Cardiac fibroblast (primary cell): ENCODE results near the gene COL24A1.

Source experiments
- DNase-seq, 2 donors: peaks; one replicate each; pipeline versions ENCODE4 v3.0.0 to v3.0.0-alpha.2; 2010; ENCODE audit warnings: low read depth in 2 of 2
- H3K4me3 ChIP-seq, 2 donors: replicated peaks in 1 of 2; 1 replicate in 1 of 2; 2 replicates in 1 of 2; pipeline ENCODE4 v1.5.1; 2011; ENCODE audit warnings: low read depth in 2 of 2, low read length in 2 of 2, mild to moderate bottlenecking in 2 of 2, moderate library complexity in 1 of 2
- CTCF ChIP-seq: IDR thresholded peaks from one replicate; pipeline ENCODE4 v1.5.1; 2011; ENCODE audit warnings: low read depth, mild to moderate bottlenecking, low read length, inconsistent platforms

COL24A1 gene

DNA sequence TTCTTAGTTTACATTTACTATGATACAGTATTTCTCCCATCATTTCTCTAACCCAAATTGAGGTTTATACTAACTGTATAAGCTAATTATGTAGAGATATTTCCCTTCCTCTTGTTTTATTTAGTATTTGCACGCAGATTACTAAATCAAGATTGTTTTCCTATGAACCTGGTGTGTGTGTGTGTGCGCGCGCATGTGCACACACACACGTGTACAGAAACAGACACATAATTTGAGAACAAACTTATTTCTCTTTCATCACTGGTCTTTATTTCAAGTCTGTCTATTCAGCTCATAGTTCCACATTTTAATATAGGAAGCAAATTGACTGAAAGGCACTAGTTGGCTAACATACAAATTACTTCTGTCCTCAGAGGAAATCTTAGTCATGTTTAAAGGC is 19.7 kb upstream of the COL24A1 start:
- no peak for TF ChIP-seq CTCF
- no peak for DNase-seq
- no peak overlapping the region for H3K4me3 ChIP-seq

GRCh38 chr1:86175756-86176155 is 19.2 kb upstream of the COL24A1 start:
- DNase-seq, result no peak
- H3K4me3 ChIP-seq, result no peak overlapping the region
- no peak for TF ChIP-seq CTCF

DNA sequence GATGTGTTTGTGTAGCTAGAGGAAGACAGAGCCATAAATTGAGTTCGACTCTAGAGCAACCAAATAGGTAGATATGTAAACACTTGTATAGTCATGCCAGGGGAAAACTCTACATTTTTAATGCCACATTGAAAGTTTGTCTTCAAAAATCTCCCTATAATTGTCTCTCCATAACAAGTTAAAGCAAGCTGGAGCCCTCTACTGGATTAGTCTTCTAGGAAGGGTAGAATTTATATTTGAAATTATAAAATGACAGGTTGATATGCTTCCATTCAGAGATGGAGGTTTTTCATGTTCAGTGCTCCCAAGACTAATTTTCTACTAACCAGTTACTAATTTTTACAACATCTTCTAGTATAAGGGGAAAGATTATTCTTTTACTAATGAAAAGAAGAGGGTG is 13.1 kb upstream of the COL24A1 start:
- no peak overlapping the region for H3K4me3 ChIP-seq
- DNase-seq, result peak; percentile 19 to 21
- peak; percentile 11 for TF ChIP-seq CTCF

GRCh38 chr1:86159800-86160199 is 3.2 kb upstream of the COL24A1 start:
- TF ChIP-seq CTCF, result no peak
- DNase-seq, result no peak
- no peak overlapping the region for H3K4me3 ChIP-seq

GRCh38 chr1:86155807-86156565 is 586 bp downstream of the COL24A1 start:
- H3K4me3 ChIP-seq, result peak overlapping the region; percentile 32 to 43
- peak; percentile 33 to 66 for DNase-seq
- TF ChIP-seq CTCF, result no peak

DNA sequence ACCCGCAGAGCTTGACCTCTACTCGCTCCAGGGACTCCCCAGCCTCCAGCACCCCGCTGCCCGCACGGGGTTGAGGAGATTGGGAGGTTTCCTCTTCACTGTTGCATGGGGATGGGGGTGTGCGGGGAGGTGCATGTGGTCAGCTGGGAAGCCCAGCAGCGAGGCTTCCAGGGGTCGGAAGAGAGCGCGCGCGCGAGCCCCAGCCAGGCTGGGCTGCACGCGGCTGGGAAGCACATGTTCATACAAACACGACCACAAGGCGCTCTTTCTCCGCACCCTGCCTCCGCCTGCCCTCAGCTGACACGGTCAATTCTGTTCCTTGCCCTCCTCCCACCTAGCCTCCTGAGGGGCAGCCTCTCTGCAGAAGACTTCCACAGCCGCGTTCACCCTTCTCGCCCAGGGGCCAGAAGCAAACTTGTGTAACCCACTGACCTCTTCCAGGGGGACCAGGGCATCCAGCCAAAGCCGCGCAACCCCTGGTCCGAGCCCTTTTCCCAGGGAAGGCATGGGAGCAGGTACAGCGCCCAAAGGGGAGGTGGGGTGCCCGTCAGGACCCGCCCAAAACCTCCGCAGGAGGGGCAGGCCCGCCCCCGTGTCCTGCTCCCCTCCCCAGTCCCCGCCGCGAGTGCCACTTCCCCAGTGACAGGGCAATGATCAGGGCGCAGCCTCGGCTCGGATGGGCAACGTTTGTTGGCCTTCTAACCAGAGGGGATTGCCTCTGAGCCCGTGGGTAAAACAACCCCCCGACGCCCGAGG is 1.3 kb downstream of the COL24A1 start:
- peak overlapping the region; percentile 32 to 43 for H3K4me3 ChIP-seq
- peak; percentile 17 to 32 for DNase-seq

More for the DNA sequence above, 1.3 kb downstream of the COL24A1 start:
- no peak for TF ChIP-seq CTCF
